ENCODE results near the gene ZNF609. TPM values are rescaled to one million over a fixed set of nuclear protein-coding genes. Genes with fewer than 3 reads are reported as not detected.

Gene ZNF609
- total RNA-seq, 1 experiment from 2014 or later, result 18.1 TPM

DNA sequence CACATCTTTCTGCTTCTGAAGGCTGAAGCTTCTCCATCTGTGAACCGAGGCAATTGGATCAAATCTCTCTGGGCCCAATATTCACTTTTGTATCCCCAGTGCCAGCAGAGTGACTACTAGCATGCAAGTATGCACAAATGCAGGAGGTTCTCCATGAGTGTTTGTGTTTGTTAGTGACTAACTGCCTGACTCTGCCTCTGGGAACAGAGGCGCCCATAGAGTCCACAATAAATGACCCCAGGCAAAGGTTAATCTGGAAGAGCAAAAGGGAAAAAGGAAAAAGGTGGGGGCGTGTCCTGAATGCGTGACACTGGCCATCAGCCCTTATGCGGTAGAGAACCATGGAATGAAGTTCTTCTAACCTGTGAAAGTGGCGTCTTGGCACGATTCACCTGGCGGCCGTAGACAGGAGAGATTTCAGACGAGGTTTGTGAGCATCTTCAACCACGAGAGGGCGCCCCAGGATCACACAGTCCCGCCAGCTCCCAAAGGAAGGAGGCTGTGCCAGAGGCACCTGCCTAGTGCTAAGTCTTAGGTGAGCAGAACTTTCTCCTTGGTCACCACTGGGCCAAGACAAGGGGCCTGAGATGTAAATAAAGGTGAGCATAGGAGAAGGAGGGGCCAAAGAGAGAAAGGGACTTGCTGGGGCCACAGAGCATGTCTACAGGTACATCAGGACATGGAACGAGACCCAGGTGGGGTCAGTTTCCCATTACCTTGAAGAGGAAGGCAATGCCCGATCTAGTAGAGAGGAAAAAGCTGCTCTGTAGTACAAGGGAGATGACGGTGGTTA, 270.8 kb downstream of the ZNF609 start:
- peak; percentile 73 for DNase-seq (ENCODE audit: low read depth)

DNA sequence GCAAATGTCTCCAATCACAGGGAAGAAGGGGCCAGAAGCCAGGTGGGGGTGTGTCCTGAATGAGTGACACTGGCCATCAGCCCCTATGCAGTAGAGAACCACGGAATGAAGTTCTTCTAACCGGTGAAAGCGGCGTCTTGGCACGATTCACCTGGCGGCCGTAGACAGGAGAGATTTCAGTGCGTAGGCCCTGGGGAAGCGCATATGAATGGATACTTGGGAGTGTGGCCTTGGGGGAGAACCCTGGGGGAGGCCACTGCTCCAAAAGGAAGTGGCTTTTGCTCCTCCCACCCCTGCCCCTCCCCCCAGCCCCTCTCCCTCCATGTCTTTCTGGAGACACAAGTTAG, 271.4 kb downstream of the ZNF609 start:
- no peak for DNase-seq (ENCODE audit: low read depth)

GRCh38 chr15:64732156-64732860, 271.9 kb downstream of the ZNF609 start:
- DNase-seq (ENCODE audit: low read depth), result peak; percentile 14

Other genes starting within 250 kb of the ZNF609 start
- gene CSNK1G1, start 104.4 kb upstream of the ZNF609 start, total RNA-seq (2014; rRNA removed; shearing (Covaris generic)), result 12.2 and 33.8 TPM in 2 replicates
- gene PCLAF, start 79.1 kb upstream of the ZNF609 start, total RNA-seq (2014; rRNA removed; shearing (Covaris generic)), result 90.7 and 163 TPM in 2 replicates
- 10.5 and 10.6 TPM in 2 replicates for gene TRIP4, start 72.7 kb upstream of the ZNF609 start, total RNA-seq (2014; rRNA removed; shearing (Covaris generic))